BE2C (cell line): ENCODE data around the gene UBE2E2.
"Not testable (repeated sequence)": the region's sequence is repeated elsewhere in the genome, so short reads cannot be mapped to it uniquely, and the experiment has no call there.

ENCODE experiments used
- DNase-seq: peaks from one replicate; pipeline ENCODE4 v3.0.0-alpha.2; 2020
- H3K27me3 ChIP-seq: fragments of 250-450 bp; sonication (Bioruptor Pico); 2 replicates; pipeline ENCODE4 v1.5.1; 2020; ENCODE audit warnings: mild to moderate bottlenecking
- H3K36me3 ChIP-seq: fragments of 250-450 bp; sonication (Bioruptor Pico); 2 replicates; pipeline ENCODE4 v1.5.1; 2020; ENCODE audit warnings: mild to moderate bottlenecking
- H3K4me1 ChIP-seq: fragments of 250-450 bp; sonication (Bioruptor Pico); 2 replicates; pipeline ENCODE4 v1.5.1; 2020
- H3K4me3 ChIP-seq: 2 replicates; pipeline ENCODE4 v1.5.1; 2011; ENCODE audit warnings: low read depth, low read length
- H3K9me3 ChIP-seq: fragments of 250-450 bp; sonication (Bioruptor Pico); 2 replicates; pipeline ENCODE4 v1.5.1; 2020
- CTCF ChIP-seq: IDR thresholded peaks from 2 replicates; pipeline ENCODE4 v1.5.1; 2012; ENCODE audit warnings: mild to moderate bottlenecking, low read depth, low read length

Gene UBE2E2

GRCh38 chr3:23331141-23331935, 128.2 kb downstream of the UBE2E2 start:
- Histone ChIP-seq H3K36me3 (no peaks in the 10 kb centered on the region), H3K9me3 (no peaks in the 10 kb centered on the region), H3K27me3 (no peaks in the 10 kb centered on the region), H3K4me1 (no peaks in the 10 kb centered on the region), H3K4me3 (no peak overlapping the region)
- TF ChIP-seq CTCF = no peak
- no peak for DNase-seq

GRCh38 chr3:23333633-23334032, 130.5 kb downstream of the UBE2E2 start:
- no peaks in the 10 kb centered on the region for H3K36me3 ChIP-seq
- H3K9me3 ChIP-seq = no peaks in the 10 kb centered on the region
- H3K4me1 ChIP-seq = no peaks in the 10 kb centered on the region
- H3K4me3 ChIP-seq = no peak overlapping the region
- no peaks in the 10 kb centered on the region for H3K27me3 ChIP-seq
- TF ChIP-seq CTCF = no peak
- no peak for DNase-seq

DNA sequence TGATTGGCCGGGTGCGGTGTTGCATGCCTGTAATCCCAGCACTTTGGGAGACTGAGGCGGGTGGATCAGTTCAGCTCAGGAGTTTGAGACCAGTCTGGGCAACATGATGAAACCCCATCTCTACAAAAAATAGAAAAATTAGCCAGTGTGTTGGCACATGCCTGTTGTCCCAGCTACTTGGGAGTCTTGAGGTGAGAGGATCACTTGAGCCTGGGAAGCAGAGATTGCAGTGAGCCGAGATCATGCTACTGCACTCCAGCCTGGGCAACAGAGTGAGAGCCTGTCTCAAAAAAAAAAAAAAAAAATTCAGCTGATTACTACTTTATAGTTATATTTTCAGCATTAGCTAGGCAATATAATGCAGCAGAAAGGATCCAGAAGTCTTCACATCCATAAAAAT, 133.7 kb downstream of the UBE2E2 start:
- not testable (repeated sequence) for H3K9me3 ChIP-seq, H3K36me3 ChIP-seq, H3K4me1 ChIP-seq, DNase-seq, H3K27me3 ChIP-seq, H3K4me3 ChIP-seq

GRCh38 chr3:23341147-23341838, 138.2 kb downstream of the UBE2E2 start:
- Histone ChIP-seq H3K27me3 (no peaks in the 10 kb centered on the region), H3K4me1 (no peaks in the 10 kb centered on the region), H3K9me3 (no peaks in the 10 kb centered on the region), H3K36me3 (no peaks in the 10 kb centered on the region), H3K4me3 (no peak overlapping the region)
- no peak for DNase-seq
- no peak for TF ChIP-seq CTCF

DNA sequence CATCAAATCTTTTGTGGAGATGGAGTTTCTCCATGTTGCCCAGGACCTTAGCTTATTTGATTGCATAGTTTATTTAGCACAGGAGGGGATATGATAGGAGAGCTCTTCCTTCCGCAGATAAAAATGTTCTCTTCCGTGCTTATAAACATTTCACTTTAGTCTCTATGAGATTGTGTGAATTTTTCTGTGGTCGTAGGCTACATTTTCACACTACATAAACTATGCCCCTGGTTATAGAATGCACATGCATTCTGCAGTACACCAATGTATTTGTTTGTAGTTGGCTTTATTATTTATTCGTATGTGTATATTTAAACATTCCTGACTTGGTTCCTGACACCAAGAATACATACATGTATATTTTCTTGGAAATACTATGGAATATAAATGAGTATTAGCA, 139.2 kb downstream of the UBE2E2 start:
- no peak for DNase-seq
- H3K36me3 ChIP-seq = no peaks in the 10 kb centered on the region

DNA sequence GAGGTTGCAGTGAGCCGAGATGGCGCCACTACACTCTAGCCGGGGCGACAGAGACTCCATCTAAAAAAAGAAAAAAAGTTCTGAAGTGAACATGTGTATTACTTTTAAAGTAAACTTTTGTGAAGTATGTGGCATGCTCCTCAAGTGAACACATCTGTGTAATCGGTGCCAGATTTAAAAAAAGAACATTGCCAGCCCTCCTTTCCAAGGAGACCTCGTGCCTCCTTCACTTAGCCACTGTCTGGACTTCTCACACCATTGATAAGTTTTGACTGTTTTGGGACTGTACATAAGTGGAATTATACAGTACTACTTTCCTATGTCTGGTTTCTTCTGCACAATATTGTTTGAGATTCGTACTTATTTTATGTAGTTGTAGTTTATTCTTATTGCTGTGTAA, 140.4 kb downstream of the UBE2E2 start:
- Histone ChIP-seq H3K36me3 (no peaks in the 10 kb centered on the region), H3K4me1 (no peaks in the 10 kb centered on the region), H3K9me3 (no peaks in the 10 kb centered on the region), H3K4me3 (no peak overlapping the region), H3K27me3 (no peaks in the 10 kb centered on the region)
- DNase-seq = no peak
- no peak for TF ChIP-seq CTCF

More for the DNA sequence above, 139.2 kb downstream of the UBE2E2 start:
- TF ChIP-seq CTCF = no peak
- Histone ChIP-seq H3K4me1 (no peaks in the 10 kb centered on the region), H3K9me3 (no peaks in the 10 kb centered on the region), H3K27me3 (no peaks in the 10 kb centered on the region), H3K4me3 (no peak overlapping the region)
